Sigmoid colon (tissue), 7 donors: ENCODE measurements around the gene FANCC. TPM values are rescaled to one million over a fixed set of nuclear protein-coding genes. Genes with fewer than 3 reads are reported as not detected.
A peak's percentile ranks its signal among the peaks of the same experiment; 100 is the strongest.

Experiments
- DNase-seq: peaks from one replicate; pipeline ENCODE4 v3.0.0-alpha.2; 2019
- H3K27ac ChIP-seq, 4 donors: fragments of 200-600 bp; sonication (generic); one replicate each; pipeline ENCODE4 v1.5.1; 2016 to 2019; ENCODE audit warnings: mild to moderate bottlenecking in 1 of 4
- H3K27me3 ChIP-seq, 3 donors: fragments of 200-600 bp; sonication (generic); one replicate each; pipeline ENCODE4 v1.5.1; 2019; ENCODE audit warnings: mild to moderate bottlenecking in 1 of 3
- H3K36me3 ChIP-seq, 4 donors: fragments of 200-600 bp; sonication (generic); one replicate each; pipeline ENCODE4 v1.5.1; 2016 to 2019
- H3K4me1 ChIP-seq, 4 donors: fragments of 200-600 bp; sonication (generic); one replicate each; pipeline ENCODE4 v1.5.1; 2017 to 2019
- H3K4me3 ChIP-seq, 4 donors: fragments of 200-600 bp; sonication (generic); one replicate each; pipeline ENCODE4 v1.5.1; 2017 to 2019; ENCODE audit warnings: mild to moderate bottlenecking in 2 of 4, moderate library complexity in 1 of 4
- H3K9me3 ChIP-seq, 4 donors: fragments of 200-600 bp in 3 of 4; sonication (generic) in 3 of 4; one replicate each; pipeline versions ENCODE4 v1.5.1 to v1.6.1; 2013 to 2019
- CTCF ChIP-seq, 4 experiments: fragments of 450-650 bp in 3 of 4; fragments of 200-600 bp in 1 of 4; IDR thresholded peaks; one replicate each; pipeline ENCODE4 v1.5.1; 2016 to 2019; ENCODE audit warnings: antibody characterized with exemption in 4 of 4, mild to moderate bottlenecking in 3 of 4, moderate library complexity in 2 of 4
- EP300 ChIP-seq, 4 donors: sonication (generic); formaldehyde crosslinking; IDR thresholded peaks; one replicate each; pipeline ENCODE4 v1.6.1; 2017; ENCODE audit warnings: antibody characterized with exemption in 4 of 4
- POLR2A ChIP-seq, 2 donors: fragments of 450-650 bp; IDR thresholded peaks; one replicate each; pipeline ENCODE4 v1.6.1; 2016; ENCODE audit warnings: antibody characterized with exemption in 2 of 2, mild to moderate bottlenecking in 2 of 2, moderate library complexity in 2 of 2
- POLR2AphosphoS5 ChIP-seq, 4 donors: sonication (generic); formaldehyde crosslinking; IDR thresholded peaks; one replicate each; pipeline ENCODE4 v1.6.1; 2017; ENCODE audit warnings: antibody characterized with exemption in 4 of 4
- WGBS, 2 donors: extraction: QIAGEN DNeasy Blood & Tissue Kit; methylation state at CpG; one replicate each; pipeline ENCODE4 v1.1.7; 2013; 5-methylcytosine and 5-hydroxymethylcytosine counted together
- intact Hi-C: fragments of 100-400 bp; cut with DNase I; formaldehyde crosslinking; loops from one replicate; pipeline ENCODE4 v1.15.1; 2023
- polyA plus RNA-seq, 3 donors: library from polyadenylated mRNA; stranded (reverse); fragments of 200-250 nt; gene quantifications; one replicate each; pipeline ENCODE4 v1.2.3, GENCODE V29; 2013
- total RNA-seq, 4 donors: library from RNA; depleted of rRNA; stranded (reverse); fragments of >200 nt; gene quantifications; one replicate each; pipeline ENCODE4 v1.1.0, GENCODE V29; 2016
- donor health status: healthy with polysubstance abuse.
- donor health status: Bipolar disorder and iron deficiency.
- donor health status: healthy.

Gene FANCC
- total and polyA plus RNA-seq, 7 donors, result 2.4 to 10.6 (median 5.3) TPM

- TF ChIP-seq POLR2AphosphoS5 (IDR thresholded peaks at IDR 0.05) (peak in 1 of 4 donors; percentile 19), POLR2A (IDR thresholded peaks at IDR 0.05) (no peak)
- intact Hi-C loops, result loop anchor here (2.0 to 5.0 kb wide), 4 partner anchors 144 to 899 kb away; partner anchors contain the start of gene ERCC6L2
- Histone ChIP-seq H3K27ac (peak overlapping the region; percentile 91 to 99 (median 94)), H3K4me1 (peaks cover 0 to 10% (median 5%) of the 10 kb centered on the region in 4 donors), H3K9me3 (no peaks in the 10 kb centered on the region), H3K4me3 (peak overlapping the region; percentile 76 to 99 (median 79)), H3K36me3 (no peaks in the 10 kb centered on the region), H3K27me3 (no peaks in the 10 kb centered on the region)
- WGBS, 2 donors, result 2 to 6% methylated on average over 10 of the region's 10 CpGs
- no peak for DNase-seq
Measured at GRCh38 chr9:95317893-95318211, 343 bp upstream of the FANCC start.

- Histone ChIP-seq H3K4me3 (peak overlapping the region; percentile 76 to 99 (median 79)), H3K36me3 (no peaks in the 10 kb centered on the region), H3K27me3 (no peaks in the 10 kb centered on the region), H3K27ac (peak overlapping the region; percentile 91 to 99 (median 94)), H3K9me3 (no peaks in the 10 kb centered on the region), H3K4me1 (peaks cover 0 to 13% (median 5%) of the 10 kb centered on the region in 4 donors)
- DNase-seq, result peak; percentile 86
- intact Hi-C loops, result loop anchor here (2.0 to 5.0 kb wide), 4 partner anchors 146 to 901 kb away; partner anchors contain the start of gene ERCC6L2
- TF ChIP-seq POLR2AphosphoS5 (IDR thresholded peaks at IDR 0.05) (no peak), CTCF (IDR thresholded peaks at IDR 0.05) (peak in 1 of 4 experiments; percentile 10)
- 1% methylated on average over 22 of the region's 22 CpGs for WGBS, 2 donors
Measured at GRCh38 chr9:95316794-95317118, 753 bp downstream of the FANCC start.

- H3K27me3 ChIP-seq, result no peaks in the 10 kb centered on the region
- DNase-seq, result no peak
- peak overlapping the region in 3 of 4 donors; percentile 76 to 99 (median 77) for H3K4me3 ChIP-seq
- peak overlapping the region; percentile 91 to 99 (median 94) for H3K27ac ChIP-seq
- 24 to 41% methylated on average over 3 of the region's 3 CpGs for WGBS, 2 donors
- TF ChIP-seq EP300 (IDR thresholded peaks at IDR 0.05) (no peak), POLR2AphosphoS5 (IDR thresholded peaks at IDR 0.05) (no peak), CTCF (IDR thresholded peaks at IDR 0.05) (no peak), POLR2A (IDR thresholded peaks at IDR 0.05) (no peak)
- peaks cover 0 to 13% (median 5%) of the 10 kb centered on the region in 4 donors for H3K4me1 ChIP-seq
- no peaks in the 10 kb centered on the region for H3K36me3 ChIP-seq
- no peaks in the 10 kb centered on the region for H3K9me3 ChIP-seq
- intact Hi-C loops, result loop anchor here (2.0 to 5.0 kb wide), 4 partner anchors 146 to 901 kb away; partner anchors contain the start of gene ERCC6L2
Measured at GRCh38 chr9:95316274-95316673, 1.2 kb downstream of the FANCC start.

- no peak for DNase-seq
- Histone ChIP-seq H3K4me3 (no peak overlapping the region), H3K27me3 (no peaks in the 10 kb centered on the region), H3K4me1 (peaks cover 0 to 13% (median 5%) of the 10 kb centered on the region in 4 donors), H3K9me3 (no peaks in the 10 kb centered on the region), H3K27ac (peak overlapping the region in 1 of 4 donors; percentile 97), H3K36me3 (no peaks in the 10 kb centered on the region)
- intact Hi-C loops, result loop anchor here (5.0 kb wide), 3 partner anchors 147 to 902 kb away; partner anchors contain the start of gene ERCC6L2
- WGBS, 2 donors, result 95 to 96% methylated on average over 12 of the region's 12 CpGs
- TF ChIP-seq EP300 (IDR thresholded peaks at IDR 0.05), result no peak
- TF ChIP-seq POLR2A (IDR thresholded peaks at IDR 0.05), result no peak
- no peak for TF ChIP-seq CTCF (IDR thresholded peaks at IDR 0.05)
- TF ChIP-seq POLR2AphosphoS5 (IDR thresholded peaks at IDR 0.05), result no peak
Measured at GRCh38 chr9:95315108-95315746, 2.3 kb downstream of the FANCC start.

- no peaks in the 10 kb centered on the region for H3K27me3 ChIP-seq
- H3K36me3 ChIP-seq, result no peaks in the 10 kb centered on the region
- TF ChIP-seq CTCF (IDR thresholded peaks at IDR 0.05) (no peak), POLR2AphosphoS5 (IDR thresholded peaks at IDR 0.05) (peak in 1 of 4 donors; percentile 13)
- no peak overlapping the region for H3K27ac ChIP-seq
- intact Hi-C loops, result no loop called here
- no peaks in the 10 kb centered on the region for H3K9me3 ChIP-seq
- WGBS, 2 donors, result 37 to 51% methylated on average over 29 of the region's 29 CpGs
- H3K4me3 ChIP-seq, result peak overlapping the region; percentile 12 to 49 (median 40)
- peaks cover 0 to 13% (median 5%) of the 10 kb centered on the region in 4 donors for H3K4me1 ChIP-seq
- peak; percentile 73 for DNase-seq
Measured at GRCh38 chr9:95313010-95313498, 4.5 kb downstream of the FANCC start.
